K562 (cell line): ENCODE data around the gene NADSYN1. TPM values are rescaled to one million over a fixed set of nuclear protein-coding genes. Genes with fewer than 3 reads are reported as not detected.

Source experiments
- ATAC-seq: fragments of 200-7000 bp; cut with Tn5 transposase; 3 replicates; pipeline ENCODE4 v1.9.1; 2020; ENCODE audit warnings: moderate library complexity
- BruUV-seq: library from RNA; stranded (reverse); fragments of 400-500 nt; replicated peaks from 2 replicates; lab custom pipeline; 2021; lab: Mats Ljungman, UMichigan
- CTCF ChIA-PET: fragments of 300-600 bp; formaldehyde crosslinking; extraction: SDS; loops from one replicate; lab custom pipeline; 2021; ENCODE audit warnings: low intra/inter-chr PET ratio; lab: Yijun Ruan, JAX
- POLR2A ChIA-PET: fragments of 300-600, 350-650 bp; sonication (Branson Sonifier 250); formaldehyde crosslinking; extraction: SDS; loops from one replicate; lab custom pipeline; 2021; ENCODE audit warnings: antibody characterized with exemption, inconsistent platforms; lab: Yijun Ruan, JAX
- DNase-seq, 4 experiments: peaks; one replicate each; pipeline versions ENCODE4 v3.0.0 to v3.0.0-alpha.2; 2011 to 2018; ENCODE audit warnings: low spot score in 3 of 4, mixed read lengths in 3 of 4; ENCODE audit errors: extremely low read depth in 1 of 4
- FAIRE-seq: peaks from 2 replicates; lab custom pipeline; 2011; peaks lifted over from hg19 to GRCh38; lab: Jason Lieb, UNC
- H2AFZ ChIP-seq: 2 replicates; pipeline ENCODE4 v1.6.0; 2011; ENCODE audit warnings: low read depth, low read length, control low read depth, inconsistent platforms
- H3K27ac ChIP-seq: fragments of 200-600 bp; 3 replicates; pipeline ENCODE4 v1.8.0; 2011; ENCODE audit warnings: low read depth, mild to moderate bottlenecking, control low read depth, inconsistent platforms, low read length, moderate library complexity, mixed read lengths; ENCODE audit errors: extremely low read depth
- H3K27me3 ChIP-seq, 2 experiments: fragments of 300-600 bp in 1 of 2; 2 replicates in 1 of 2; 3 replicates in 1 of 2; pipeline versions ENCODE4 v1.6.0 to v1.8.0; 2011; ENCODE audit warnings: inconsistent platforms in 2 of 2, low read length in 2 of 2, mild to moderate bottlenecking in 1 of 2, mixed read lengths in 1 of 2, moderate library complexity in 1 of 2; ENCODE audit not compliant: control insufficient read depth in 2 of 2, insufficient read depth in 2 of 2
- H3K36me3 ChIP-seq: fragments of 300-600 bp; 3 replicates; pipeline ENCODE4 v1.8.0; 2011; ENCODE audit warnings: mild to moderate bottlenecking, low read length, inconsistent platforms; ENCODE audit not compliant: control insufficient read depth, insufficient read depth
- H3K4me1 ChIP-seq, 2 experiments: fragments of 200-600 bp in 1 of 2; replicated peaks in 1 of 2; 2 replicates in 1 of 2; 3 replicates in 1 of 2; pipeline versions ENCODE4 v1.5.1 to v1.8.0; 2011; ENCODE audit warnings: inconsistent platforms in 2 of 2, low read length in 2 of 2, mild to moderate bottlenecking in 1 of 2, mixed read lengths in 1 of 2, moderate library complexity in 1 of 2; ENCODE audit not compliant: control insufficient read depth in 2 of 2, insufficient read depth in 2 of 2
- H3K4me2 ChIP-seq: 2 replicates; pipeline ENCODE4 v1.6.1; 2011; ENCODE audit warnings: low read length, control low read depth, inconsistent platforms, mixed read lengths; ENCODE audit not compliant: insufficient read depth
- H3K4me3 ChIP-seq: fragments of 200-600 bp; sonication (generic), shearing (Covaris generic); 2 replicates; pipeline ENCODE4 v1.5.1; 2016; ENCODE audit warnings: control low read depth, inconsistent platforms
- H3K79me2 ChIP-seq: fragments of 200-600 bp; 3 replicates; pipeline ENCODE4 v1.8.0; 2011; ENCODE audit warnings: low read length, inconsistent platforms; ENCODE audit not compliant: control insufficient read depth, insufficient read depth
- H3K9ac ChIP-seq, 2 experiments: 2 replicates each; pipeline versions ENCODE4 v1.6.0 to v1.6.1; 2011; ENCODE audit warnings: low read depth in 2 of 2, low read length in 2 of 2, control low read depth in 1 of 2, inconsistent platforms in 1 of 2, mild to moderate bottlenecking in 1 of 2, mixed read lengths in 1 of 2; ENCODE audit not compliant: insufficient read depth in 1 of 2
- H3K9me1 ChIP-seq: one replicate; pipeline ENCODE4 v1.6.0; 2011; ENCODE audit warnings: inconsistent platforms, mild to moderate bottlenecking, low read length, moderate library complexity; ENCODE audit not compliant: control insufficient read depth, insufficient read depth
- H3K9me3 ChIP-seq: replicated peaks from 2 replicates; pipeline ENCODE4 v1.5.1; 2011; ENCODE audit warnings: low read depth, low read length, inconsistent platforms; ENCODE audit not compliant: control insufficient read depth, insufficient read depth
- H4K20me1 ChIP-seq: replicated peaks from 2 replicates; pipeline ENCODE4 v1.6.1; 2011; ENCODE audit warnings: low read length, inconsistent platforms, mixed read lengths; ENCODE audit not compliant: control insufficient read depth, insufficient read depth
- GABPB2 ChIP-seq: fragments of 250-450 bp; sonication (Bioruptor Pico); conservative IDR thresholded peaks from 2 replicates; pipeline ENCODE4 v1.5.1; 2021; ENCODE audit warnings: mild to moderate bottlenecking
- KLF10 ChIP-seq: fragments of 250-450 bp; sonication (Bioruptor Pico); IDR thresholded peaks from 2 replicates; pipeline ENCODE4 v1.6.1; 2021; ENCODE audit warnings: matching md5 sums
- TSHZ1 ChIP-seq: fragments of 250-450 bp; sonication (Bioruptor Pico); IDR thresholded peaks from 2 replicates; pipeline ENCODE4 v1.4.0; 2020; ENCODE audit warnings: mild to moderate bottlenecking, moderate library complexity
- ZBTB7A ChIP-seq: IDR thresholded peaks from 2 replicates; pipeline ENCODE4 v1.6.1; 2011; ENCODE audit warnings: low read depth, mild to moderate bottlenecking, low read length, moderate library complexity, borderline replicate concordance; ENCODE audit not compliant: control insufficient read depth
- ZSCAN32 ChIP-seq: fragments of 450-650 bp; formaldehyde crosslinking; IDR thresholded peaks from 2 replicates; pipeline ENCODE4 v1.4.0; 2020; ENCODE audit warnings: mild to moderate bottlenecking, moderate library complexity
- WGBS: fragments of 100-300 bp; shearing (Covaris generic); methylation state at CpG from one replicate; pipeline ENCODE4 v1.1.6; 2016; ENCODE audit warnings: low coverage, mixed read lengths; ENCODE audit not compliant: insufficient coverage; ENCODE audit errors: missing lambda C conversion rate; 5-methylcytosine and 5-hydroxymethylcytosine counted together
- in situ Hi-C: fragments of 300-500 bp; cut with MboI; formaldehyde crosslinking; loops from 4 replicates; pipeline ENCODE4 v1.15.0; 2018; ENCODE audit warnings: inconsistent platforms, mixed read lengths
- intact Hi-C: fragments of 100-400 bp; cut with micrococcal nuclease; formaldehyde crosslinking; loops from 2 replicates; pipeline ENCODE4 v1.14.2; 2022
- polyA plus RNA-seq, 8 experiments: library from polyadenylated mRNA; depleted of rRNA in 4 of 8; stranded (reverse) in 5 of 8; unstranded in 3 of 8; fragments of >200 nt; fragmentation: Nextera tagmentation in 2 of 8; fragmentation: Illumina TruSeq in 1 of 8; extraction: Ambion mirVana in 2 of 8; extraction: Trizol in 1 of 8; gene quantifications; 2 replicates each; pipeline versions ENCODE4 v1.2.1 to v1.2.3, GENCODE V29; 2011 to 2014; ENCODE audit warnings: inconsistent platforms in 1 of 8, missing spikeins in 1 of 8
- total RNA-seq, 7 experiments: library from RNA; depleted of rRNA in 6 of 7; stranded (reverse); fragments of >200 nt in 6 of 7; fragmentation: Illumina TruSeq in 2 of 7; extraction: Trizol in 2 of 7; gene quantifications; 2 replicates each; pipeline versions ENCODE4 v1.2.1 to v1.2.3, GENCODE V29; 2011 to 2021; ENCODE audit warnings: low replicate concordance in 1 of 7
- TF ChIP-seq, protein P1 (sequence below): fragments of 250-450 bp; sonication (Bioruptor Pico); IDR thresholded peaks from 2 replicates; pipeline ENCODE4 v1.4.0; 2020; ENCODE audit warnings: mild to moderate bottlenecking, moderate library complexity, borderline replicate concordance
- TF ChIP-seq, protein P2 (sequence below): fragments of 450-650 bp; IDR thresholded peaks from 2 replicates; pipeline ENCODE4 v1.6.1; 2016
- TF ChIP-seq, protein P3 (sequence below), 2 experiments: fragments of 450-650 bp in 1 of 2; IDR thresholded peaks; 2 replicates each; pipeline ENCODE4 v1.6.1; 2011 to 2017; ENCODE audit warnings: low read depth in 2 of 2, antibody characterized with exemption in 1 of 2, borderline replicate concordance in 1 of 2, low read length in 1 of 2, mild to moderate bottlenecking in 1 of 2, mixed read lengths in 1 of 2; ENCODE audit not compliant: control insufficient read depth in 1 of 2
- TF ChIP-seq, protein P4 (sequence below): fragments of 450-650 bp; IDR thresholded peaks from 2 replicates; pipeline ENCODE4 v1.6.1; 2016; ENCODE audit warnings: antibody characterized with exemption

NADSYN1 gene
- total and polyA plus RNA-seq, 9 of the 15 experiments (the other 6 are each of a cell fraction or from before 2014, with no cell fraction given) = 12.7 to 57.3 (median 42.1) TPM

DNA sequence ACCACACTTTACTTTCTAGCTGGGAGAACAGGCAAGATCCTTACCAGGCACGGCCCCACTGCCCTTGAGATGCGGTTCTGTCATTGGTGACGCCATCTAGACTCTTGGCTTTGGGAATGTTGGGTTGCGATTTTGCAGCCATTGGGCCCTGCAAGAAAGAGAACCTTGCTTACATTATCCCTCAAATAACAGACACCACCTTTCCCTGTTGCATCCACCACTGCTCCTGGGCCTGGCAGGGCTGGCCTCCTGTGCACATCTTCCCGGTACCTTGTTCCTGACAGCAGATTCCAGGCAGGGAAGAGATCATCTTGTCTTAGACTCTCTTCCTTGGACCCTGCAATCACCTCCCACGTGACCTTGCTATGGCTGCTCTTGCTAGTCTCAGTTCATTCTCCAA lies 8.2 kb upstream of the NADSYN1 start:
- H2AFZ ChIP-seq = no peak overlapping the region
- H3K4me2 ChIP-seq = no peak overlapping the region
- H4K20me1 ChIP-seq = peaks cover 14% of the 10 kb centered on the region; the same call in 1 of the 2 replicates
- 0 out of 2 replicates have a peak, but pooled peaks cover 3% of the 10 kb centered on the region for H3K9me3 ChIP-seq
- DNase-seq (no peak), ATAC-seq (no peak), FAIRE-seq (no peak)
- ChIA-PET CTCF (no interaction called here), POLR2A (interaction anchor here (0.6 kb wide), 1 partner anchor 1624 kb away, joined by 4 read pairs; no protein-coding TSS in a partner anchor)
- in situ Hi-C loops (no loop called here), intact Hi-C loops (loop anchor here (10.0 kb wide), 1 partner anchor 90 kb away; the partner anchor contains the start of gene KRTAP5-8)
- H3K4me1 ChIP-seq = peaks cover 4 to 23% of the 10 kb centered on the region in 2 experiments; a peak in 4 of 5 replicates
- H3K79me2 ChIP-seq = peaks cover 50% of the 10 kb centered on the region
- no peaks in the 10 kb centered on the region for H3K27me3 ChIP-seq
- 93% methylated on average over 5 of the region's 6 CpGs for WGBS
- H3K36me3 ChIP-seq = peaks cover 77% of the 10 kb centered on the region
- H3K9ac ChIP-seq = no peak overlapping the region
- H3K27ac ChIP-seq = no peak overlapping the region
- no peak overlapping the region for H3K4me3 ChIP-seq
- BruUV-seq = no TSS peak
- H3K9me1 ChIP-seq = peaks cover 3% of the 10 kb centered on the region
- TF ChIP-seq, protein P1, sequence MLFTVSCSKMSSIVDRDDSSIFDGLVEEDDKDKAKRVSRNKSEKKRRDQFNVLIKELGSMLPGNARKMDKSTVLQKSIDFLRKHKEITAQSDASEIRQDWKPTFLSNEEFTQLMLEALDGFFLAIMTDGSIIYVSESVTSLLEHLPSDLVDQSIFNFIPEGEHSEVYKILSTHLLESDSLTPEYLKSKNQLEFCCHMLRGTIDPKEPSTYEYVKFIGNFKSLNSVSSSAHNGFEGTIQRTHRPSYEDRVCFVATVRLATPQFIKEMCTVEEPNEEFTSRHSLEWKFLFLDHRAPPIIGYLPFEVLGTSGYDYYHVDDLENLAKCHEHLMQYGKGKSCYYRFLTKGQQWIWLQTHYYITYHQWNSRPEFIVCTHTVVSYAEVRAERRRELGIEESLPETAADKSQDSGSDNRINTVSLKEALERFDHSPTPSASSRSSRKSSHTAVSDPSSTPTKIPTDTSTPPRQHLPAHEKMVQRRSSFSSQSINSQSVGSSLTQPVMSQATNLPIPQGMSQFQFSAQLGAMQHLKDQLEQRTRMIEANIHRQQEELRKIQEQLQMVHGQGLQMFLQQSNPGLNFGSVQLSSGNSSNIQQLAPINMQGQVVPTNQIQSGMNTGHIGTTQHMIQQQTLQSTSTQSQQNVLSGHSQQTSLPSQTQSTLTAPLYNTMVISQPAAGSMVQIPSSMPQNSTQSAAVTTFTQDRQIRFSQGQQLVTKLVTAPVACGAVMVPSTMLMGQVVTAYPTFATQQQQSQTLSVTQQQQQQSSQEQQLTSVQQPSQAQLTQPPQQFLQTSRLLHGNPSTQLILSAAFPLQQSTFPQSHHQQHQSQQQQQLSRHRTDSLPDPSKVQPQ (CRISPR knock-in tag) = no peak
- TF ChIP-seq TSHZ1 (CRISPR knock-in tag) = no peak
- TF ChIP-seq ZSCAN32 = no peak
- no peak for TF ChIP-seq KLF10 (CRISPR knock-in tag)
- TF ChIP-seq, protein P2, sequence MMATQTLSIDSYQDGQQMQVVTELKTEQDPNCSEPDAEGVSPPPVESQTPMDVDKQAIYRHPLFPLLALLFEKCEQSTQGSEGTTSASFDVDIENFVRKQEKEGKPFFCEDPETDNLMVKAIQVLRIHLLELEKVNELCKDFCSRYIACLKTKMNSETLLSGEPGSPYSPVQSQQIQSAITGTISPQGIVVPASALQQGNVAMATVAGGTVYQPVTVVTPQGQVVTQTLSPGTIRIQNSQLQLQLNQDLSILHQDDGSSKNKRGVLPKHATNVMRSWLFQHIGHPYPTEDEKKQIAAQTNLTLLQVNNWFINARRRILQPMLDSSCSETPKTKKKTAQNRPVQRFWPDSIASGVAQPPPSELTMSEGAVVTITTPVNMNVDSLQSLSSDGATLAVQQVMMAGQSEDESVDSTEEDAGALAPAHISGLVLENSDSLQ = no peak
- TF ChIP-seq, protein P3, sequence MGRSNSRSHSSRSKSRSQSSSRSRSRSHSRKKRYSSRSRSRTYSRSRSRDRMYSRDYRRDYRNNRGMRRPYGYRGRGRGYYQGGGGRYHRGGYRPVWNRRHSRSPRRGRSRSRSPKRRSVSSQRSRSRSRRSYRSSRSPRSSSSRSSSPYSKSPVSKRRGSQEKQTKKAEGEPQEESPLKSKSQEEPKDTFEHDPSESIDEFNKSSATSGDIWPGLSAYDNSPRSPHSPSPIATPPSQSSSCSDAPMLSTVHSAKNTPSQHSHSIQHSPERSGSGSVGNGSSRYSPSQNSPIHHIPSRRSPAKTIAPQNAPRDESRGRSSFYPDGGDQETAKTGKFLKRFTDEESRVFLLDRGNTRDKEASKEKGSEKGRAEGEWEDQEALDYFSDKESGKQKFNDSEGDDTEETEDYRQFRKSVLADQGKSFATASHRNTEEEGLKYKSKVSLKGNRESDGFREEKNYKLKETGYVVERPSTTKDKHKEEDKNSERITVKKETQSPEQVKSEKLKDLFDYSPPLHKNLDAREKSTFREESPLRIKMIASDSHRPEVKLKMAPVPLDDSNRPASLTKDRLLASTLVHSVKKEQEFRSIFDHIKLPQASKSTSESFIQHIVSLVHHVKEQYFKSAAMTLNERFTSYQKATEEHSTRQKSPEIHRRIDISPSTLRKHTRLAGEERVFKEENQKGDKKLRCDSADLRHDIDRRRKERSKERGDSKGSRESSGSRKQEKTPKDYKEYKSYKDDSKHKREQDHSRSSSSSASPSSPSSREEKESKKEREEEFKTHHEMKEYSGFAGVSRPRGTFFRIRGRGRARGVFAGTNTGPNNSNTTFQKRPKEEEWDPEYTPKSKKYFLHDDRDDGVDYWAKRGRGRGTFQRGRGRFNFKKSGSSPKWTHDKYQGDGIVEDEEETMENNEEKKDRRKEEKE (IDR thresholded peaks at IDR 0.05; ENCODE audit: borderline replicate concordance in 1 of 2, control insufficient read depth in 1 of 2, low read depth in 2 of 2, low read length in 1 of 2) = no peak
- TF ChIP-seq GABPB2 (CRISPR knock-in tag) = no peak
- TF ChIP-seq ZBTB7A = no peak
- TF ChIP-seq, protein P4, sequence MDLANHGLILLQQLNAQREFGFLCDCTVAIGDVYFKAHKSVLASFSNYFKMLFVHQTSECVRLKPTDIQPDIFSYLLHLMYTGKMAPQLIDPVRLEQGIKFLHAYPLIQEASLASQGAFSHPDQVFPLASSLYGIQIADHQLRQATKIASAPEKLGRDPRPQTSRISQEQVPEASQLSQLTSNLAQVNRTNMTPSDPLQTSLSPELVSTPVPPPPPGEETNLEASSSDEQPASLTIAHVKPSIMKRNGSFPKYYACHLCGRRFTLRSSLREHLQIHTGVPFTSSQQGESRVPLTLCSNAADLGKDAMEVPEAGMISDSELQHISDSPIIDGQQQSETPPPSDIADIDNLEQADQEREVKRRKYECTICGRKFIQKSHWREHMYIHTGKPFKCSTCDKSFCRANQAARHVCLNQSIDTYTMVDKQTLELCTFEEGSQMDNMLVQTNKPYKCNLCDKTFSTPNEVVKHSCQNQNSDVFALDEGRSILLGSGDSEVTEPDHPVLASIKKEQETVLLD = no peak
